Keratinocyte (primary cell): ENCODE data around the gene TMEM94. TPM values are rescaled to one million over a fixed set of nuclear protein-coding genes. Genes with fewer than 3 reads are reported as not detected.

Experiments
- DNase-seq: peaks from one replicate; pipeline ENCODE4 v3.0.0-alpha.2; 2011; ENCODE audit warnings: low read depth, missing footprints, low spot score
- FAIRE-seq: peaks from 2 replicates; lab custom pipeline; 2011; peaks lifted over from hg19 to GRCh38; lab: Jason Lieb, UNC
- H2AFZ ChIP-seq: 2 replicates; pipeline ENCODE4 v1.6.0; 2012; ENCODE audit warnings: low read length, control low read depth, inconsistent platforms; ENCODE audit not compliant: control insufficient read depth
- H3K27ac ChIP-seq: 2 replicates; pipeline ENCODE4 v1.5.1; 2011; ENCODE audit warnings: low read length; ENCODE audit not compliant: control insufficient read depth, insufficient read depth
- H3K27me3 ChIP-seq: 3 replicates; pipeline ENCODE4 v1.6.0; 2011; ENCODE audit warnings: low read length; ENCODE audit not compliant: control insufficient read depth, insufficient read depth; ENCODE audit errors: extremely low read depth
- H3K36me3 ChIP-seq, 2 experiments: 2 replicates in 1 of 2; 3 replicates in 1 of 2; pipeline ENCODE4 v1.5.1; 2011; ENCODE audit warnings: low read length in 2 of 2, mild to moderate bottlenecking in 1 of 2; ENCODE audit not compliant: control insufficient read depth in 2 of 2, insufficient read depth in 2 of 2; ENCODE audit errors: extremely low read depth in 1 of 2
- H3K4me1 ChIP-seq: 3 replicates; pipeline ENCODE4 v1.5.1; 2011; ENCODE audit warnings: low read length; ENCODE audit not compliant: control insufficient read depth, insufficient read depth; ENCODE audit errors: extremely low read depth
- H3K4me2 ChIP-seq: 3 replicates; pipeline ENCODE4 v1.6.0; 2011; ENCODE audit warnings: low read depth, low read length; ENCODE audit not compliant: control insufficient read depth, insufficient read depth; ENCODE audit errors: extremely low read depth
- H3K4me3 ChIP-seq, 3 experiments: fragments of 200-600 bp in 1 of 3; sonication (generic) in 1 of 3; 2 replicates in 2 of 3; 3 replicates in 1 of 3; pipeline ENCODE4 v1.5.1; 2011 to 2016; ENCODE audit warnings: low read length in 3 of 3, mild to moderate bottlenecking in 3 of 3, control low read depth in 2 of 3, inconsistent platforms in 1 of 3, low read depth in 1 of 3, mixed read lengths in 1 of 3, mixed run types in 1 of 3, moderate library complexity in 1 of 3; ENCODE audit not compliant: control insufficient read depth in 2 of 3, insufficient read depth in 2 of 3; ENCODE audit errors: extremely low read depth in 1 of 3
- H3K79me2 ChIP-seq: 2 replicates; pipeline ENCODE4 v1.6.0; 2012; ENCODE audit warnings: low read length; ENCODE audit not compliant: control insufficient read depth, insufficient read depth
- H3K9ac ChIP-seq: 3 replicates; pipeline ENCODE4 v1.6.0; 2011; ENCODE audit warnings: low read length; ENCODE audit not compliant: control insufficient read depth, insufficient read depth; ENCODE audit errors: extremely low read depth
- H3K9me1 ChIP-seq: 3 replicates; pipeline ENCODE4 v1.6.0; 2011; ENCODE audit warnings: low read length; ENCODE audit not compliant: control insufficient read depth, insufficient read depth; ENCODE audit errors: extremely low read depth
- H3K9me3 ChIP-seq: 2 replicates; pipeline ENCODE4 v1.5.1; 2012; ENCODE audit warnings: low read depth, low read length; ENCODE audit not compliant: control insufficient read depth
- H4K20me1 ChIP-seq: 3 replicates; pipeline ENCODE4 v1.6.0; 2011; ENCODE audit warnings: low read length; ENCODE audit not compliant: control insufficient read depth, insufficient read depth; ENCODE audit errors: extremely low read depth
- CTCF ChIP-seq, 3 experiments: IDR thresholded peaks in 1 of 3; conservative IDR thresholded peaks in 1 of 3; optimal IDR thresholded peaks in 1 of 3; 2 replicates in 2 of 3; 3 replicates in 1 of 3; pipeline versions ENCODE3 to v1.5.1; 2011; ENCODE audit warnings: low read length in 3 of 3, mild to moderate bottlenecking in 3 of 3, moderate library complexity in 2 of 3, control low read depth in 1 of 3, inconsistent platforms in 1 of 3; ENCODE audit not compliant: insufficient read depth in 2 of 3; ENCODE audit errors: extremely low read depth in 1 of 3
- EZH2 ChIP-seq: IDR thresholded peaks from one replicate; pipeline ENCODE4 v1.6.1; 2012; ENCODE audit warnings: inconsistent platforms, mild to moderate bottlenecking, low read length, moderate library complexity
- dilution Hi-C: fragments of 300-500 bp; cut with MboI; formaldehyde crosslinking; loops from one replicate; pipeline ENCODE4 v1.7.0; 2020; ENCODE audit warnings: low sequenced_read_pairs; ENCODE audit not compliant: extremely low pct_ligation_motif_present
- polyA plus RNA-seq, 5 experiments: library from polyadenylated mRNA; depleted of rRNA in 3 of 5; stranded (reverse) in 3 of 5; stranded (forward) in 1 of 5; unstranded in 1 of 5; fragments of >200 nt; gene quantifications; 1 replicate in 1 of 5; 2 replicates in 3 of 5; 3 replicates in 1 of 5; pipeline versions ENCODE4 v1.2.1 to v1.2.3, GENCODE V29; 2011 to 2012; ENCODE audit warnings: missing spikeins in 2 of 5, low read depth in 1 of 5, low replicate concordance in 1 of 5

Gene TMEM94
- polyA plus RNA-seq, 1 donor (not counting 4 experiments of a cell fraction or from before 2014, with no cell fraction given), result 13.6 TPM

DNA sequence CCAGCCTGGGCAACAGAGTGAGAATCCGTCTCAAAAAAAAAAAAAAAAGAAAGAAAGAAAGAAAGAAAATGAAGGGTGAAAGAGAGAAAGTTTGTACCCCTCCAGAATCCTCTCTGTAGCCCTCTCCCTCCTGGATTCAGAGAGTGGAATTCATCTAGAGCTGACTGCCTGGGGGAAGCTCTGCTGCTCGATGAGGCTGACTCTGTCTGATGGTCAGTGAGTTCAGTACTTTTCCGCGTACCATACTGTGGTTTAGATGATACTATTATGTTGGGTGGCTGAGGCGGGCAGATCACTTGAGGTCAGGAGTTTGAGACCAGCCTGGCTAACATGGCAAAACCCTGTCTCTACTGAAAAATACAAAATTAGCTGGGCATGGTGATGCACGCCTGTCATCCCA is 14.8 kb downstream of the TMEM94 start:
- no peaks in the 10 kb centered on the region for H3K79me2 ChIP-seq
- peaks cover 8% of the 10 kb centered on the region for H3K4me1 ChIP-seq
- no peaks in the 10 kb centered on the region for H3K9me3 ChIP-seq
- no peak overlapping the region for H2AFZ ChIP-seq
- no peak for DNase-seq
- no peaks in the 10 kb centered on the region for H3K27me3 ChIP-seq
- H3K36me3 ChIP-seq, result peaks cover 2 to 14% of the 10 kb centered on the region in 2 experiments
- TF ChIP-seq CTCF (optimal IDR thresholded peaks at IDR 0.05 in 1 of 3, IDR thresholded peaks at IDR 0.05 in 1 of 3, conservative IDR thresholded peaks at IDR 0.05 in 1 of 3; ENCODE audit: extremely low read depth in 1 of 3, insufficient read depth in 2 of 3, low read length in 3 of 3), result no peak
- TF ChIP-seq EZH2, result no peak
- H3K9me1 ChIP-seq, result no peaks in the 10 kb centered on the region
- FAIRE-seq, result no peak
- H3K9ac ChIP-seq, result no peak overlapping the region
- no peak overlapping the region for H3K4me3 ChIP-seq
- no peak overlapping the region for H3K27ac ChIP-seq
- no peak overlapping the region for H3K4me2 ChIP-seq
- H4K20me1 ChIP-seq, result no peaks in the 10 kb centered on the region
- dilution Hi-C loops, result no loop called here

DNA sequence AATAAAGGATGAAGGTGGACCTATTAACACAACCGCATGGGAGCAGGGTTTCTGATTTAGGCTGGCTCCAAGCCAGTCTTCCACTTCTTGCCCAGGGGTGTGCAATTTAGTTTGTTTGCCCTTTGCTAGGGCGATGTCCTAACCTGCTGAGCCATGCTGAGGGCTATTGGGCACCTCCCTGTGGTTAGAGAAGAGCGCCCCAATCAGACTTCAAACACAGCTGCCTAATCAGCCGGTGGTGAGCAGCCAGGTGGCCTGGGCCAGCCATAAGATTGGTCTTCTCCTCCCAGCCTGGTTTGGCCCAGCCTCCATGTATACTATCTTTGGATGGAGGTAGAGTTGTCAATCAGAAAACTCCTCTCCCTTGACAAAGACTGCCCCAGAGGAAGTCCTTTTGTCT is 15.7 kb downstream of the TMEM94 start:
- no peak for FAIRE-seq
- Histone ChIP-seq H3K4me2 (no peak overlapping the region), H4K20me1 (no peaks in the 10 kb centered on the region), H3K9ac (no peak overlapping the region), H3K9me3 (no peaks in the 10 kb centered on the region), H3K9me1 (no peaks in the 10 kb centered on the region), H2AFZ (no peak overlapping the region), H3K27ac (no peak overlapping the region), H3K4me3 (no peak overlapping the region), H3K4me1 (peaks cover 8% of the 10 kb centered on the region), H3K36me3 (peaks cover 2 to 14% of the 10 kb centered on the region in 2 experiments), H3K79me2 (no peaks in the 10 kb centered on the region), H3K27me3 (no peaks in the 10 kb centered on the region)
- TF ChIP-seq CTCF (optimal IDR thresholded peaks at IDR 0.05 in 1 of 3, IDR thresholded peaks at IDR 0.05 in 1 of 3, conservative IDR thresholded peaks at IDR 0.05 in 1 of 3; ENCODE audit: extremely low read depth in 1 of 3, insufficient read depth in 2 of 3, low read length in 3 of 3) (no peak), EZH2 (no peak)
- dilution Hi-C loops, result no loop called here
- no peak for DNase-seq
